ENCODE data around the gene FXYD6.

DNA sequence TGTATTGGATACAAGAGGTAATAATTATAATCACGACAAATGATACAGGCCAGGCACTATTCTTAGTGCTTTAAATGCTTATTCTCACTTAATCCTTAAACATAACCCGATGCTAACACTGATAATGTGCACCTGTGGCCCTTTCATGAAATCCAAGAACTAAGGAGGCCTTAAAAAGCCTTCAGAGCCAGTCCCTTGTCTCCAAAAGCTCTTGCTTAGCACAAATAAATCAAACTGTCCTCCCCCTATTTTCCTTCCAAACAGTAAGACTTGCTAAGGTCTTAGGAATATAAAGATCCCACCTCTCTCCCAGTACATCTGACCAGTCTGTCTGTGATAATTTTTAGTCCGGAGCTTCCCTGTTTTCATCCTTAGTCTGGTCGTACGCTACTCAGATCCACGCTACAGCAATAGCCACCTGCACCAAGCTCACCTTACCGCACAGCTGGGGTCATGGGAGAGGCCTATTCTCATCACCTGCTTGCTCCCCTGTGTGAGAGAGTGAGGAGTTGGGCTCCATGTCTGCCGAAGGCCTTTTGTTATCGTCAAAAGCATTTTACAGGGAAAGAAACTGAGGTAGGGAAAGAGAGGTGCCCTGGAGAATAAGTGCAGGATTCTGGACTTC lies 16.9 kb downstream of the FXYD6 start:
- TF ChIP-seq, protein P1, sequence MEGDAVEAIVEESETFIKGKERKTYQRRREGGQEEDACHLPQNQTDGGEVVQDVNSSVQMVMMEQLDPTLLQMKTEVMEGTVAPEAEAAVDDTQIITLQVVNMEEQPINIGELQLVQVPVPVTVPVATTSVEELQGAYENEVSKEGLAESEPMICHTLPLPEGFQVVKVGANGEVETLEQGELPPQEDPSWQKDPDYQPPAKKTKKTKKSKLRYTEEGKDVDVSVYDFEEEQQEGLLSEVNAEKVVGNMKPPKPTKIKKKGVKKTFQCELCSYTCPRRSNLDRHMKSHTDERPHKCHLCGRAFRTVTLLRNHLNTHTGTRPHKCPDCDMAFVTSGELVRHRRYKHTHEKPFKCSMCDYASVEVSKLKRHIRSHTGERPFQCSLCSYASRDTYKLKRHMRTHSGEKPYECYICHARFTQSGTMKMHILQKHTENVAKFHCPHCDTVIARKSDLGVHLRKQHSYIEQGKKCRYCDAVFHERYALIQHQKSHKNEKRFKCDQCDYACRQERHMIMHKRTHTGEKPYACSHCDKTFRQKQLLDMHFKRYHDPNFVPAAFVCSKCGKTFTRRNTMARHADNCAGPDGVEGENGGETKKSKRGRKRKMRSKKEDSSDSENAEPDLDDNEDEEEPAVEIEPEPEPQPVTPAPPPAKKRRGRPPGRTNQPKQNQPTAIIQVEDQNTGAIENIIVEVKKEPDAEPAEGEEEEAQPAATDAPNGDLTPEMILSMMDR (IDR thresholded peaks at IDR 0.05), result no peak
- TF ChIP-seq, protein P2, sequence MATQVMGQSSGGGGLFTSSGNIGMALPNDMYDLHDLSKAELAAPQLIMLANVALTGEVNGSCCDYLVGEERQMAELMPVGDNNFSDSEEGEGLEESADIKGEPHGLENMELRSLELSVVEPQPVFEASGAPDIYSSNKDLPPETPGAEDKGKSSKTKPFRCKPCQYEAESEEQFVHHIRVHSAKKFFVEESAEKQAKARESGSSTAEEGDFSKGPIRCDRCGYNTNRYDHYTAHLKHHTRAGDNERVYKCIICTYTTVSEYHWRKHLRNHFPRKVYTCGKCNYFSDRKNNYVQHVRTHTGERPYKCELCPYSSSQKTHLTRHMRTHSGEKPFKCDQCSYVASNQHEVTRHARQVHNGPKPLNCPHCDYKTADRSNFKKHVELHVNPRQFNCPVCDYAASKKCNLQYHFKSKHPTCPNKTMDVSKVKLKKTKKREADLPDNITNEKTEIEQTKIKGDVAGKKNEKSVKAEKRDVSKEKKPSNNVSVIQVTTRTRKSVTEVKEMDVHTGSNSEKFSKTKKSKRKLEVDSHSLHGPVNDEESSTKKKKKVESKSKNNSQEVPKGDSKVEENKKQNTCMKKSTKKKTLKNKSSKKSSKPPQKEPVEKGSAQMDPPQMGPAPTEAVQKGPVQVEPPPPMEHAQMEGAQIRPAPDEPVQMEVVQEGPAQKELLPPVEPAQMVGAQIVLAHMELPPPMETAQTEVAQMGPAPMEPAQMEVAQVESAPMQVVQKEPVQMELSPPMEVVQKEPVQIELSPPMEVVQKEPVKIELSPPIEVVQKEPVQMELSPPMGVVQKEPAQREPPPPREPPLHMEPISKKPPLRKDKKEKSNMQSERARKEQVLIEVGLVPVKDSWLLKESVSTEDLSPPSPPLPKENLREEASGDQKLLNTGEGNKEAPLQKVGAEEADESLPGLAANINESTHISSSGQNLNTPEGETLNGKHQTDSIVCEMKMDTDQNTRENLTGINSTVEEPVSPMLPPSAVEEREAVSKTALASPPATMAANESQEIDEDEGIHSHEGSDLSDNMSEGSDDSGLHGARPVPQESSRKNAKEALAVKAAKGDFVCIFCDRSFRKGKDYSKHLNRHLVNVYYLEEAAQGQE (IDR thresholded peaks at IDR 0.05; ENCODE audit: insufficient read depth in 1 of 2, low read depth in 2 of 2, low read length in 1 of 2), result no peak

All from Panc1 (cell line).